IPS-15b (cell line): ENCODE measurements around the gene PRG3.
"Not testable (repeated sequence)": the region's sequence is repeated elsewhere in the genome, so short reads cannot be mapped to it uniquely, and the experiment has no call there.

Source experiments
- H3K27me3 ChIP-seq: one replicate; pipeline ENCODE4 v1.6.1; 2013; ENCODE audit warnings: low read length; ENCODE audit not compliant: control insufficient read depth, insufficient read depth
- H3K36me3 ChIP-seq: one replicate; pipeline ENCODE4 v1.6.1; 2013; ENCODE audit warnings: low read length; ENCODE audit not compliant: control insufficient read depth, insufficient read depth
- H3K4me1 ChIP-seq: one replicate; pipeline ENCODE4 v1.6.1; 2013; ENCODE audit warnings: mild to moderate bottlenecking, low read length; ENCODE audit not compliant: control insufficient read depth, insufficient read depth
- H3K4me3 ChIP-seq: one replicate; pipeline ENCODE4 v1.5.1; 2013; ENCODE audit warnings: low read depth, low read length
- H3K9ac ChIP-seq: one replicate; pipeline ENCODE4 v1.6.1; 2013; ENCODE audit warnings: low read depth, mild to moderate bottlenecking, low read length
- H3K9me3 ChIP-seq: one replicate; pipeline ENCODE4 v1.6.1; 2013; ENCODE audit warnings: mild to moderate bottlenecking, low read length; ENCODE audit not compliant: control insufficient read depth, insufficient read depth

PRG3 gene

GRCh38 chr11:57363131-57364080 lies 17.5 kb downstream of the PRG3 start:
- Histone ChIP-seq H3K9me3 (no peaks in the 10 kb centered on the region), H3K4me3 (no peak overlapping the region), H3K36me3 (no peaks in the 10 kb centered on the region), H3K4me1 (peaks cover 16% of the 10 kb centered on the region), H3K27me3 (peaks cover 5% of the 10 kb centered on the region), H3K9ac (no peak overlapping the region)

DNA sequence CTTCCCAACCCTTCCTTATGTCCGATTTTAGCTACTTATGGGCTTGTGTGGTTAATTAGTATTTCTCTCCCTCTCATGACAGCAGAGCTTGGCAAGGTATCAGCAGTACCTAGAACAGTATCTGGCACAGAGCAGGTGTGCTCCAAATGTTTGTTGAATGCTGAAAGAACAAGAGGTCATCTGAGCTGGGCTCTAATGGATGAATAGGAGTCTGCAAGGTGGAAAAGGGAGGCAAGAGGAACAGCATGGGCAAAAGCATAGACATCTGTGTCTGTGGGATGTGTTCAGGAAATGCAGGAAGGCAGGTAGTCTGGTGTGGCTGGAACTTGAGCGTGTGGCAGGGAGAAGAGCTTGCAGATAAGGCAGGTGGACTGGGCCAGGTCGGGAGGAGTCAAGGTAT lies 19.0 kb downstream of the PRG3 start:
- no peaks in the 10 kb centered on the region for H3K9me3 ChIP-seq
- H3K27me3 ChIP-seq: peaks cover 5% of the 10 kb centered on the region
- H3K36me3 ChIP-seq: no peaks in the 10 kb centered on the region
- H3K4me3 ChIP-seq: no peak overlapping the region
- H3K9ac ChIP-seq: no peak overlapping the region
- H3K4me1 ChIP-seq: peaks cover 16% of the 10 kb centered on the region

GRCh38 chr11:57361420-57361819 lies 19.5 kb downstream of the PRG3 start:
- H3K36me3 ChIP-seq, H3K9ac ChIP-seq, H3K9me3 ChIP-seq, H3K4me3 ChIP-seq, H3K27me3 ChIP-seq: not testable (repeated sequence)
- peaks cover 16% of the 10 kb centered on the region for H3K4me1 ChIP-seq

GRCh38 chr11:57360991-57361390 lies 20.0 kb downstream of the PRG3 start:
- Histone ChIP-seq H3K4me1 (peaks cover 16% of the 10 kb centered on the region), H3K36me3 (no peaks in the 10 kb centered on the region)

GRCh38 chr11:57359896-57360690 lies 20.9 kb downstream of the PRG3 start:
- no peak overlapping the region for H3K9ac ChIP-seq

More at GRCh38 chr11:57360991-57361390, 20.0 kb downstream of the PRG3 start:
- no peak overlapping the region for H3K9ac ChIP-seq
- H3K27me3 ChIP-seq: peaks cover 5% of the 10 kb centered on the region
- H3K4me3 ChIP-seq: no peak overlapping the region
- H3K9me3 ChIP-seq: no peaks in the 10 kb centered on the region

DNA sequence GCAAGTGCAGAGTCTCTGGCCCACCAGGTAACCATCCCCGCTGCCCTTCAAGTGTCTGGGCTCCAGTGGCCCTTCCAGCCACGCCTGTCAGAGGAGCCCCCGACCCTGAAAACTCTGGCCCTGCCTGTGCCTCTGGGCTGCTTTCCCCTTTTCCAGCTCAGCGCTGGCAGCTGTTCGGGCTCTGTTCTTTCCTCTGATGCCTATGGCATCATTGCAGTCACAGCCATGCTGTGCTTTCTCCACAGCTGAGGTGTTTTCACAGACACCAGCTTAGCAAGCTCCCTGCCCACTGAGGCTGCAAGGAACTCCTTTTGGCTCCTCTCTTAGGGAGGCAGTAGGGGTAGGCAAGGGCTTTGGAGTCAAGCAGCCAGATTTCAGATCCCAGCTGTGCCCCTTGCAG lies 21.6 kb downstream of the PRG3 start:
- peaks cover 3% of the 10 kb centered on the region for H3K4me1 ChIP-seq
- peaks cover 5% of the 10 kb centered on the region for H3K27me3 ChIP-seq
- no peak overlapping the region for H3K9ac ChIP-seq
- no peaks in the 10 kb centered on the region for H3K9me3 ChIP-seq
- no peaks in the 10 kb centered on the region for H3K36me3 ChIP-seq
- no peak overlapping the region for H3K4me3 ChIP-seq

More at GRCh38 chr11:57359896-57360690, 20.9 kb downstream of the PRG3 start:
- Histone ChIP-seq H3K27me3 (peaks cover 5% of the 10 kb centered on the region), H3K36me3 (no peaks in the 10 kb centered on the region), H3K9me3 (no peaks in the 10 kb centered on the region), H3K4me1 (peaks cover 9% of the 10 kb centered on the region), H3K4me3 (no peak overlapping the region)

- Histone ChIP-seq H3K4me3 (no peak overlapping the region), H3K27me3 (peaks cover 3% of the 10 kb centered on the region), H3K9ac (no peak overlapping the region), H3K4me1 (peaks cover 2% of the 10 kb centered on the region), H3K36me3 (no peaks in the 10 kb centered on the region), H3K9me3 (no peaks in the 10 kb centered on the region)
Measured at GRCh38 chr11:57358991-57359390, 22.0 kb downstream of the PRG3 start.

- H3K9me3 ChIP-seq: no peaks in the 10 kb centered on the region
- peaks cover 2% of the 10 kb centered on the region for H3K4me1 ChIP-seq
- no peak overlapping the region for H3K4me3 ChIP-seq
- H3K36me3 ChIP-seq: no peaks in the 10 kb centered on the region
- no peak overlapping the region for H3K9ac ChIP-seq
- peaks cover 2% of the 10 kb centered on the region for H3K27me3 ChIP-seq
Measured at GRCh38 chr11:57358543-57358961, 22.4 kb downstream of the PRG3 start.

- H3K4me1 ChIP-seq: peaks cover 2% of the 10 kb centered on the region
- H3K36me3 ChIP-seq: no peaks in the 10 kb centered on the region
- H3K9ac ChIP-seq: no peak overlapping the region
- H3K27me3 ChIP-seq: peaks cover 2% of the 10 kb centered on the region
- no peaks in the 10 kb centered on the region for H3K9me3 ChIP-seq
- no peak overlapping the region for H3K4me3 ChIP-seq
Measured at GRCh38 chr11:57357856-57358255, 23.1 kb downstream of the PRG3 start.

DNA sequence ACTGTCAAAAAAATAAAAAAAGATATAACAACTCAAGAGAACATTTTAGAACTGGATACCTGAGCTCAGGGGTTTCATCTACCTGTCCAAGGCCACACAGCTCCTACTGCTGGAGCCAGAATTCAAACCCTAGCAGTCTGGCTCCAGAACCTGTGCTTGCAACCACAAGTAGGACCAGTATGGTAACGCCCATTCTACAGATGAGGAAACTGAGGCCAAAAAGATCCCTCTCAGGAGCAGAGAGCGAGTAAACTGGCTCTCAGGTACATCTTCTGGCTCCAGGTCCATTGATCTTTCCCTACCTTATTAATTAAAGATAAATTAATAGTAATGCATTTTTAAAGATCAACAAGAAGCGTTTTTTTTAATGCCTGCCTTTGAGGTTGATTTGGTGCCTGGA lies 23.6 kb downstream of the PRG3 start:
- Histone ChIP-seq H3K27me3 (no peaks in the 10 kb centered on the region), H3K36me3 (no peaks in the 10 kb centered on the region), H3K9me3 (no peaks in the 10 kb centered on the region), H3K4me3 (no peak overlapping the region), H3K4me1 (peaks cover 2% of the 10 kb centered on the region), H3K9ac (no peak overlapping the region)

- no peak overlapping the region for H3K4me3 ChIP-seq
- H3K4me1 ChIP-seq: peaks cover 2% of the 10 kb centered on the region
- H3K9me3 ChIP-seq: no peaks in the 10 kb centered on the region
- no peaks in the 10 kb centered on the region for H3K36me3 ChIP-seq
- no peaks in the 10 kb centered on the region for H3K27me3 ChIP-seq
- H3K9ac ChIP-seq: no peak overlapping the region
Measured at GRCh38 chr11:57356268-57356667, 24.7 kb downstream of the PRG3 start.
